Hippocampal formation (tissue), 2 donors: ENCODE data around the gene USO1.
A peak's percentile ranks its signal among the peaks of the same experiment; 100 is the strongest.
"Not testable (repeated sequence)": the region's sequence is repeated elsewhere in the genome, so short reads cannot be mapped to it uniquely, and the experiment has no call there.

Experiments used
- DNase-seq, 2 donors: peaks; one replicate each; lab custom pipeline; 2025; lab: John Stamatoyannopoulos, UW

Gene USO1

GRCh38 chr4:75710246-75710645 is 14.1 kb upstream of the USO1 start:
- DNase-seq: no peak

GRCh38 chr4:75714011-75714410 is 10.4 kb upstream of the USO1 start:
- DNase-seq: no peak

GRCh38 chr4:75714704-75715103 is 9.7 kb upstream of the USO1 start:
- DNase-seq: no peak

GRCh38 chr4:75715105-75715799 is 9.1 kb upstream of the USO1 start:
- no peak for DNase-seq

GRCh38 chr4:75716054-75716453 is 8.3 kb upstream of the USO1 start:
- DNase-seq: not testable (repeated sequence)

GRCh38 chr4:75717408-75717807 is 7.0 kb upstream of the USO1 start:
- DNase-seq: no peak

- DNase-seq: no peak
These were observed 5.8 kb upstream of the USO1 start for GRCh38 chr4:75718529-75718928.

- no peak for DNase-seq
These were observed 2.0 kb upstream of the USO1 start for GRCh38 chr4:75722417-75722816.

GRCh38 chr4:75723163-75724065 is 963 bp upstream of the USO1 start:
- no peak for DNase-seq

GRCh38 chr4:75724867-75725724 is 719 bp downstream of the USO1 start:
- DNase-seq: peak; percentile 15 to 58

GRCh38 chr4:75725942-75726538 is 1.7 kb downstream of the USO1 start:
- not testable (repeated sequence) for DNase-seq

- no peak for DNase-seq
These were observed 2.2 kb downstream of the USO1 start for GRCh38 chr4:75726577-75726976.

GRCh38 chr4:75727073-75727472 is 2.7 kb downstream of the USO1 start:
- DNase-seq: no peak

- no peak for DNase-seq
These were observed 5.5 kb downstream of the USO1 start for GRCh38 chr4:75729836-75730235.

- DNase-seq: no peak
These were observed 9.0 kb downstream of the USO1 start for GRCh38 chr4:75733369-75733768.

GRCh38 chr4:75735525-75735924 is 11.1 kb downstream of the USO1 start:
- DNase-seq: no peak

- no peak for DNase-seq
These were observed 12.5 kb downstream of the USO1 start for GRCh38 chr4:75736862-75737261.

GRCh38 chr4:75737398-75737797 is 13.0 kb downstream of the USO1 start:
- DNase-seq: no peak

GRCh38 chr4:75741027-75741426 is 16.6 kb downstream of the USO1 start:
- DNase-seq: no peak

- DNase-seq: no peak
These were observed 18.1 kb downstream of the USO1 start for GRCh38 chr4:75742451-75742850.

- DNase-seq: no peak
These were observed 20.8 kb downstream of the USO1 start for GRCh38 chr4:75745161-75745560.

GRCh38 chr4:75745721-75746199 is 21.4 kb downstream of the USO1 start:
- no peak for DNase-seq
